Stimulated activated naive CD8-positive, alpha-beta T cell treated with anti-CD3 and anti-CD28 coated beads, Interleukin-15, Interleukin-2, amounts not matched to agents 100 ng/mL and 50 ng/mL, for 24 hours (primary cell): Measurements from ENCODE around the gene GAS7.

Experiments used
- H3K27ac Mint-ChIP-seq: one replicate; pipeline ENCODE4 v1.8.0; 2021; ENCODE audit warnings: mild to moderate bottlenecking, mixed read lengths
- H3K27me3 Mint-ChIP-seq: one replicate; pipeline ENCODE4 v1.8.0; 2021; ENCODE audit warnings: mixed read lengths
- H3K36me3 Mint-ChIP-seq: one replicate; pipeline ENCODE4 v1.8.0; 2021; ENCODE audit warnings: low read depth, mixed read lengths
- H3K4me1 Mint-ChIP-seq: one replicate; pipeline ENCODE4 v1.8.0; 2021; ENCODE audit warnings: low read depth, mixed read lengths
- H3K4me3 Mint-ChIP-seq: one replicate; pipeline ENCODE4 v1.8.0; 2021; ENCODE audit warnings: mild to moderate bottlenecking, mixed read lengths
- H3K9me3 Mint-ChIP-seq: one replicate; pipeline ENCODE4 v1.8.0; 2021; ENCODE audit warnings: mixed read lengths

The GAS7 gene

DNA sequence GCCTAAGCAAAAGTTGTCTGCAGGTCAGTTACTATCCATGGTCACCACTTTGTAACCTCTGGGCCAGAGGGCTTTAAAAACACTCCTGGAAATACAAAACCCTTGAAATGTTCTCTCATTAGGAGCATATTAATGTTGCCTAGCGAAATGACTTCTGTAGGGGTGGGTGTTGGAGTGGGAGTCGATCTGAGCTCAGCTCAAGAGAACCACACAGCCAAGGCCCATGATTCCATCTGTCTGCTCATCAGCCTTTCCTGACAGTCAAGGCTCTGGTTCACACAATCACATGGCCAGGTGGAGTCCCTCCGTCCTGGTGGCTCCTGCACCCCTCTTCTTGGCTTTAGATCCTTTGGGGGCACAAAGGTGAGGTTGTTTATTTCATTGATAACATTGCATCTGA, 320.1 kb downstream of the GAS7 start:
- Mint-ChIP-seq H3K4me1 (no peaks in the 10 kb centered on the region), H3K36me3 (no peaks in the 10 kb centered on the region), H3K9me3 (peaks cover 12% of the 10 kb centered on the region), H3K27ac (no peak overlapping the region), H3K4me3 (no peak overlapping the region), H3K27me3 (peaks cover 16% of the 10 kb centered on the region)

DNA sequence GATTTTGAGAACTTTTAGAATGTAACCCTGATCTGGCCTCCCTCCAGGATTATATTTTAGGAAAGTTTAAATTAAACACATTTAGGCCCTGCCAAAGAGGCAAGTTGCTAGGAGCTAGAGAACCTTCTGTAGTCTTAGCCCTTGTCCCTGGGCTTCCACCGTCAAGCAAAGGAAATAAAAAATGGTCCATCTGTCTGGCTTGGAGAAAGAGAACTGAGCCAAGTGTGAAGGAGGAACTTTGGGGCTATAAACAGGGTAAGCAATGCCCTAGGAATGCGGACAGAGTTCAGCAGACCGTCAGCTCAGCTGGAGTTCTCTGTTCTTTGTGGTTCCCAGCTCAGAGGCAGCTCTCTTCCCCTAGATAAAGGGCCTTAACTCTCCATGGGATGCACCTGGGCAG, 323.0 kb downstream of the GAS7 start:
- Mint-ChIP-seq H3K27ac (no peak overlapping the region), H3K4me1 (no peaks in the 10 kb centered on the region), H3K27me3 (peaks cover 16% of the 10 kb centered on the region), H3K36me3 (no peaks in the 10 kb centered on the region), H3K9me3 (no peaks in the 10 kb centered on the region), H3K4me3 (no peak overlapping the region)

DNA sequence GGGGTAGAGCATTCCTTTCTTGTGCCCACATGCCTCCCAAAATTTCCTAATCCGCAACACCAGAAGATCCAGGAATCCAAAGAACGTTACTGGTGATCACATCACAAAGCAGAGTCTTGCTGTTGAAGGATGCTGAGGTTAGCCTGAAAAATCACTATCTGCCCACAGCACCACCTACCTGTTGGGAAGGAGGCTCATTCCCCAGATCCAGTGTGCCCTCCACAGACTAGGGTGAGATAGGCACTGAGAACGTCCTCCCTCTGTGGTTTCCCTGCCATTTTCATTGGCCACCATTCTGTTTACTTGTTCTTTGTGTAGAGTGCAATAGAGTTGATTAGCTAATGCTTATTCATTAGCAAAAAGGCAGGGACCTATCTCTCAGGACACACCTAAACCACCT, 323.7 kb downstream of the GAS7 start:
- no peaks in the 10 kb centered on the region for H3K36me3 Mint-ChIP-seq

DNA sequence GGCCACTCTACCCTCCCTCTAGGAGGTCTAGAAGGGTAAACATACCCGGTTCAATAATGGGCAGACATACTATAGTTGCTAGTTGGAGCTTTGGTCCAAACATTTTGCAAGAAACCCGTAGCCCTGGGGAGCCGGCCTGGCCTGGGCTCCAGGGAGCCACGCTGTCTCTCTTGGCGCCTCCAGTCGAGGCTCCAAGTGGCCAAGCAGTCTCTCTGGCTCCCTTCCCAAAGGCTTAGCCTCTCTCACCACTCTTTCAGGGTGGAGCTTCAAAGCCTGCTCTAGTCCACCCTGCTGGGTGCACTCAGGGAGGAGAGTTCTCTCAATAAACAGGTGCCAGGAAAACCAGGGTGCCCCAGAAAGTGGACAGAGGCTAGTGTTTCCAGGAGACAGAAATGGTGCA, 325.6 kb downstream of the GAS7 start:
- Mint-ChIP-seq H3K36me3 (no peaks in the 10 kb centered on the region), H3K27ac (no peak overlapping the region), H3K9me3 (no peaks in the 10 kb centered on the region), H3K4me1 (no peaks in the 10 kb centered on the region), H3K4me3 (no peak overlapping the region), H3K27me3 (peaks cover 11% of the 10 kb centered on the region)

More for the DNA sequence above, 323.7 kb downstream of the GAS7 start:
- Mint-ChIP-seq H3K4me3 (no peak overlapping the region), H3K27ac (no peak overlapping the region), H3K27me3 (peaks cover 13% of the 10 kb centered on the region), H3K9me3 (no peaks in the 10 kb centered on the region), H3K4me1 (no peaks in the 10 kb centered on the region)

DNA sequence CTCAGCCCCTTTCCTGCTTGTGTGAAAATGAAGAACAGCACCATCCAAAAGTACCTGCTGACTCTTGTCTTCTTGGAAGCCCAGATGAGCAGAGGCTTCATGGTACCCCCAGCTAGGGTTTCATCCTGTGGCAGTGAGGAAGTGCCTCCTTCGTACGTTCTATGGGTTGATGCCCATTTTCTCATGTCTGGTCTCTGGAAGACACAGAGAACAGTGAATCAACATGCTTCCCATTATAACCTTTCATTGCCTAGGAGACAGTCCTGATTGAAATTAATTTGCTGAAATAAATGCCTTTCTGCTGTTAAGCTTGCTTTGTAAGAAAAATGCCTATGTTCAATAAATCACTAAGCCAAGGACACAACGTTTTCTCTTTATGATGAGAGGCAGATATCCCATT, 329.9 kb downstream of the GAS7 start:
- Mint-ChIP-seq H3K27me3 (peaks cover 9% of the 10 kb centered on the region), H3K4me3 (no peak overlapping the region), H3K36me3 (no peaks in the 10 kb centered on the region), H3K4me1 (no peaks in the 10 kb centered on the region), H3K27ac (no peak overlapping the region), H3K9me3 (peaks cover 5% of the 10 kb centered on the region)

GRCh38 chr17:9865586-9865985, 332.8 kb downstream of the GAS7 start:
- Mint-ChIP-seq H3K4me3 (no peak overlapping the region), H3K4me1 (no peaks in the 10 kb centered on the region), H3K36me3 (no peaks in the 10 kb centered on the region), H3K27ac (no peak overlapping the region), H3K9me3 (peaks cover 5% of the 10 kb centered on the region), H3K27me3 (peaks cover 9% of the 10 kb centered on the region)

- Mint-ChIP-seq H3K9me3 (peaks cover 11% of the 10 kb centered on the region), H3K27ac (no peak overlapping the region), H3K4me1 (no peaks in the 10 kb centered on the region), H3K4me3 (no peak overlapping the region), H3K36me3 (peaks cover 3% of the 10 kb centered on the region), H3K27me3 (peaks cover 9% of the 10 kb centered on the region)
Measured at GRCh38 chr17:9862949-9863348, 335.5 kb downstream of the GAS7 start.

GRCh38 chr17:9862220-9862619, 336.2 kb downstream of the GAS7 start:
- Mint-ChIP-seq H3K27me3 (peaks cover 9% of the 10 kb centered on the region), H3K9me3 (peaks cover 15% of the 10 kb centered on the region), H3K27ac (no peak overlapping the region), H3K4me3 (no peak overlapping the region), H3K36me3 (peaks cover 3% of the 10 kb centered on the region), H3K4me1 (no peaks in the 10 kb centered on the region)

- H3K36me3 Mint-ChIP-seq, result peaks cover 3% of the 10 kb centered on the region
- H3K27me3 Mint-ChIP-seq, result peaks cover 8% of the 10 kb centered on the region
- H3K4me3 Mint-ChIP-seq, result no peak overlapping the region
- H3K27ac Mint-ChIP-seq, result no peak overlapping the region
- H3K9me3 Mint-ChIP-seq, result peaks cover 15% of the 10 kb centered on the region
- H3K4me1 Mint-ChIP-seq, result no peaks in the 10 kb centered on the region
Measured at GRCh38 chr17:9860851-9861250, 337.6 kb downstream of the GAS7 start.
